ENCODE measurements around the gene DACH1.
"Not testable (repeated sequence)": the region's sequence is repeated elsewhere in the genome, so short reads cannot be mapped to it uniquely, and the experiment has no call there.

The DACH1 gene

DNA sequence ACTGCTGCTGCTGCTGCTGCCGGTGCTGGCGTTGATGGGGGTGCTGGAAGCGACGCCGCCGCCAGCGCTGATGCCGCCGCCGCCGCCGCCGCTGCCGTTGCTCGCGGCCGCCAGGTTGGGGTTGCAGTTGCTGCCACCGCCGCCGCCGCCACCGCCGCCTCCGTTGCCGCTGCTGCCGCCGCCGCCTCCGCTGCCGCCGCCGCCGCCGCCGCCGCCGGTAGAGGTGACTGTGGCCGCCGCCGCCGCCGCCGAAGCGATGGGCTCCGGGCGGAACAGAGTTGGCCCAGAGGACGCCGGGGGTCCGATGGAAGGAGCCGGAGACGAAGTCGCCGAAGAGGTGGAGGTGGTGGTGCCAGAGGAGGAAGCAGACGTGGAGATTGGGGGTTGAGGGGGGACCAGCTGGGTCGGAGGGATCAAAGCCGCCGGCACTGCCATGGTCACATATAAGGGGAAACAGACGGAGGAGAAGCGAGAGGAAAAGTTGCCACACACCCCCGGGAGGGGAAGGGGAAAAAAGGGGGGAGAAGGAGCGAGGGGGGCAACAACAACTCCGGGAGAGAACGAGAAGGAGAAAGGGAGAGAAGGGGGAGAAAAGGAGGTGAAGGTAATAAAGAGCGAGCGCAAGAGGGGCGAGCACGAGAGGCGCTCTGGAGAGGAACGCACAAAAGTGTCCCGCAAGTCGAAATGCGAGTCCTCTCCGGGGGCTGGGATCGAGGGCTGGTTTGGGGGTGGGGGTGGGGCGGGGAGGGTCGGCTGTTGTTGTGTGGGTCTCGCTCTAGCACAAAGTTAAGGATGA is 471 bp downstream of the DACH1 start:
- DNase-seq (ENCODE audit: low read depth in 2 of 2) = no peak

- no peak for DNase-seq (ENCODE audit: low read depth in 2 of 2)
Measured at GRCh38 chr13:71865874-71866334, 1.1 kb downstream of the DACH1 start.

- DNase-seq (ENCODE audit: low read depth in 2 of 2) = no peak
Measured at GRCh38 chr13:71864986-71865873, 1.8 kb downstream of the DACH1 start.

GRCh38 chr13:71864094-71864985 is 2.7 kb downstream of the DACH1 start:
- DNase-seq (ENCODE audit: low read depth in 2 of 2) = no peak

DNA sequence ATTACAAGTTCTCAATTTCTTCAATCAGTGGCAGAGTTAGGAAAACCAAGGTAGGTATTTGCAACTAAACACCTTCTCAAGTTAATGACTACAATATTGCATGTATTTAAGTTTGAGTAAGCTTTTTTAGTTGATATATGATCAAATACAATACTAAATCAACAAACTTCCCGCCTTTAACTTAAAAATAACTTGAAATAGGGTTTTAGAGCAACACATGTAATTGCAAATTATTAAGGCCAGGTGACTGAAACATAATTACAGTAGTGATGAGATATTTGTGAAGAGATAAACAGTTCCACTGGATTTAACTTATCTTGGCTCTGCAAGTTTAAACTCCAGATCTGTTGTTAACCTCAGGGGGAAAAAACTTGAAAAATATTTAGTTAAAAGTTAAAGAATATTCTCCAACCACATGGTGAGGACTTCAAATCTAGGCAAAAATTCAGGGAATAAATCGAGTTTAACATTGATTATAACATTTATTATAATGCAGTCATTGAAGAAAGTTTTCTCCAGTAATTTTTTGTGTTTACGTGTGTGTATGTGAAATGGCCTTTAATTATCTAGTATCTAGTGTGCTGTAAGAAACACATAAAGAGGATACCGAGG is 3.6 kb downstream of the DACH1 start:
- DNase-seq (ENCODE audit: low read depth in 2 of 2) = no peak

GRCh38 chr13:71862459-71862943 is 4.5 kb downstream of the DACH1 start:
- no peak for DNase-seq (ENCODE audit: low read depth in 2 of 2)

- no peak for DNase-seq (ENCODE audit: low read depth in 2 of 2)
Measured at GRCh38 chr13:71861769-71862458, 5.1 kb downstream of the DACH1 start.

DNA sequence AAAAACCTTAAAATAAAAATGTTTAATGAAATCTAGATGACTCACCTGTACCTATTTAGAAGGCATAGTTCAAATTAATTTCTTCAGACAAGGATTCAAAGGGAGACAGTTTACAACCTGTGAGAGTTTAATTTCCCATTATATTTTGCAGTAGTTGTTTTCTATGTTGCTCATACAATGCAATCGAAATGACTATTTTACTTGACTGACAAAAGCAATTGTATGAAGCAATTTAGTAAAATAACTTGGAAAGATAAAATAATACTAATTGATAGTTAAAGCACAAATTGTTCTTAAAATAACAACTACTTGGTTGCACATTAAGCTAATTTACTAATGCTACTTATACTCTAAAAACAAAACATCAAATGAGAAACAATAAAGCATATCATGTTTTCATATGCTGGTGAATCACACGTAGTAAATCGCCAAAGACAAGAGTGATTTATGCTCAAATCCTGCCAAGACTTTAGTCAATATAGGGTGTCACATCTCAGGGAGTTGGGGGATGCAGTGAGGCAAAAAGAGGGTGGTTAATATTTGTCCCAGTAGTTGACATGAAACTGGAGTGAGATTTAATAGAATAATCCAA is 6.4 kb downstream of the DACH1 start:
- no peak for DNase-seq (ENCODE audit: low read depth in 2 of 2)

DNA sequence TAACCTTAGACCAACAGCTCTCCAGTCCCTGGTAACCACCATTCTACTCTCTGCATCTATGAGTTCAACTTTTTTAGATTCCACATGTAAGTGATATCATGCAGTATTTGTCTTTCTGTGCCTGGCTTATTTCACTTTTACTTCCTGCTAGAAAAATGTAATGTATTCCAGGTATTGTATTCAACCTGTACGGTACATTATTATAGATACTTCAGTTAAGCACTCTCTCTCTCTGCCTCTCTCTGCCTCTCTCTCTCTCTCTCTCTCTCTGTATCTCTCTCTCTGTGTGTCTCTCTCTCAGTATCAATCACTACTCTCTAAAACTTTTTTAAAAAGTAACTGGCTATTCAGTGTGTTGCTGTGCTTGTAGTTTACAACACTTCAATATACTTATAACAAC is 8.4 kb downstream of the DACH1 start:
- no peak for DNase-seq (ENCODE audit: low read depth in 2 of 2)

GRCh38 chr13:71856548-71857043 is 10.4 kb downstream of the DACH1 start:
- DNase-seq (ENCODE audit: low read depth in 2 of 2) = no peak

DNA sequence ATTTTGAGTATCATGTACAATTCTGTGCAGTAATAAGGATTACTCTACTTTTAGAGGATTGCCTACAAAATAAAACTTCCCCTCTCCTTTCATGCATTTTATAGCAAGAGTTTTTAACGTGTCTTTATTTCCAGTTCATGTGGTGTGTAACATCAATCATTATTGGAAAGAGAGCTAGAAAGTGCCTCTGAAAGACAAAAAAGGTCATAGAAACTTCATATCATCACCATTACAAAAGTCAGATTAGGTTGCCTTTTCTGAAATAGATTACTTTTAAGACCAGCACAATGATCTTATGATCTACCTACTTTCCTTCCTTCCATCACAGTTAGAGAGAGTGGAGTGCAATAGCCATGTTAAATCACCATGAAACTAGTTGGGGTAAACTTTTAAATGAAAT is 12.6 kb downstream of the DACH1 start:
- no peak for DNase-seq (ENCODE audit: low read depth in 2 of 2)

GRCh38 chr13:71853725-71854124 is 13.3 kb downstream of the DACH1 start:
- no peak for DNase-seq (ENCODE audit: low read depth in 2 of 2)

- no peak for DNase-seq (ENCODE audit: low read depth in 2 of 2)
Measured at GRCh38 chr13:71852736-71853135, 14.3 kb downstream of the DACH1 start.

DNA sequence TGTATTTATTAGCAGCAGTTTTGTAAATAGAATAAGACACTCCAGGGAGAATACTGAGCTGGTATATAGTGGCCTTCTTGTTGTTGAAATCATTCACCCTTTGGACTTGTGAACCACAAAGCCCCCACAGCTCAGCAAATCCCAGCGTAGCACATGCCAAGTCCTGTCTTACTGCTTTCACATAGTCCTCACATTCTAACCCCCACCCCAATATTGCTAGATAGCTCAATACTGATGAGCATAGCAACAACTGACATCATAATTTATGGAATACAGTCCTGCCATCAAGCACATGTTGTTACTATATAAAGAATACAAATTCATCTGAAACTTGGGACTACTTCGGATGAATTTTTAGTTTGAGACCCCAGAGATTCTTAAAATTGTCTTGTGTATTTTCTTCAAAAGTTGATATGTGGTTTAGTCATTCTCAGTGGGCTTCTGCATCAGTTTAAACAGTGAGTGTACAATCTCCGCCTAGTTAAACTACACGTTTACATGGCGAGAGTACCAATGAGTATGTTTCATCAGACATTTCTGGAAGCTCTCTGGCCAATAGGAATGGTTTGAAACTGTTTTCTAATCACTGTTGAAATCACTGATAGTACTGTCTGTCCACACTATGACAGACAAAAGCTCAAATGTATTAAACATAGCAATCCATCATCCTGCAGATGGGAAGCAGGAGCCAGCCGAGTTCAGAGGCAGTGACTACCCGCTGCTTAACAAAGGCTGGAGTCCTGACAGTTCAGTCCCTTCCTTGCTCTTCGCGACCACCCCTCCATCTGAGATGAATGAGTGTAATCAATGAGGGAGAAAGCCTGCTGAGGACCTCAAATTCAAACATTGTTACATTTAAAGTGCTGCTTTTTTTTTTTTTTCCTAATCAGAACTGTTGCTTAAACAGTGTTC is 15.2 kb downstream of the DACH1 start:
- DNase-seq (ENCODE audit: low read depth in 2 of 2) = no peak

GRCh38 chr13:71842003-71842402 is 25.0 kb downstream of the DACH1 start:
- DNase-seq (ENCODE audit: low read depth in 2 of 2) = no peak

DNA sequence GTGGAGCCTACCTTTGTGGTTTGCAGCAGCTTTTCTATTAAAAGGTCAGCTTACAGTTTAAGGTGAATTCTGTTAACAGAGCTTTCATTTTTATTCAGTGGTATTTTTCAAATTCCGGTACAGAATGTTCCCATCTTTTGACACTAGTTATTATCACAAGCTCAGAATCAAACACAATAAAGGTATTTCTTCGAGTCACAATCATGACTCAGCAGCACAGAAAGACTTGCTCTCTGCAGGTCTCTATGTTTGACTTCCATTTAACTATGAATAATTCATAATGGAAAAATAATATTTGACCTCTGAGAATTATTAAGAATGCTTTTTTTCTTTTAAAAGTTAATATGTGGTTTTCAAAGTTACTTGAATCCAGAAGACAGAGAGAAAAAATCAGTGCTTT is 28.2 kb downstream of the DACH1 start:
- DNase-seq (ENCODE audit: low read depth in 2 of 2) = no peak

GRCh38 chr13:71837582-71837981 is 29.4 kb downstream of the DACH1 start:
- DNase-seq (ENCODE audit: low read depth in 2 of 2) = not testable (repeated sequence)

DNA sequence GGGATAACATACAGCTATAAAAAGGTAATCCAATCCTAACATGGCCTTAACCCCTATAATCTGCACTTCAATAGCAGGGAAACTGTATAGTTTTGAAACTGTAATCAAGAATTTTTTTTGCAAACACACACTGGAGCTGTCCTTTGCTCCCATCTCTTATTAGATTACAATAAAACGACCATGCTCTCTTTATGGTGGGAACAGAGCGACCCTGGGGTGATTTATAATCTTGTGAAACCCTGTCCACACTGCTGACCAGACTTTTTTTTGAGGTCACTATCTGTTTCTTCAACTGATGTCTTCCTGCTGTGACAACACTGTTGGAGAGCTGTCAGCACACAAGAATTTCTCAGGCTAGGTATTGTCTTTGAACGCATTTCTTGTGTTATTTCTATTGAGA is 35.3 kb downstream of the DACH1 start:
- DNase-seq (ENCODE audit: low read depth in 2 of 2) = no peak

DNA sequence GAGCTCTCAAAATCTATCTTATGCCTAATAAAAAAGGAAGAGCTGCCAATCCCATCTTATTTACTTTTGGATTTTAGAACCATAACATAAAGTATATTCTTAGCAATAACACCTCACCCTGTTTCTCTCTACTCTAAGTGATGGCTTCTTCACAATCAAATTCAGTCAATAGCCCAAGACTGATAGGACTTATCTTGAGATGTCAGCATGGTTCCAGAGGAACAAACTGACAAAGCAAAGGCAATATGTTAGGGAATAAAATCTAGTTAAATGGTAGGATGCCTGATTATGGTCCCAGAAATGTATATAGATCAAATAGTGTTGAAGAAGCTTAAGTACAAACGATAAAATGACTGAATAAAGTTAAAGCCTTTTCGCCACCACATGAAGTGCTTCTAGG is 36.3 kb downstream of the DACH1 start:
- DNase-seq (ENCODE audit: low read depth in 2 of 2) = no peak

Measured in fibroblast of skin of left biceps (primary cell).